HUDEP-2 (cell line): ENCODE measurements around the gene TRAF3.
"Not testable (repeated sequence)": the region's sequence is repeated elsewhere in the genome, so short reads cannot be mapped to it uniquely, and the experiment has no call there.

Experiments
- DNase-seq, 76 experiments: peaks; one replicate each; lab custom pipeline; 2025; ENCODE audit not compliant: unreplicated experiment in 76 of 76; lab: John Stamatoyannopoulos, UW

TRAF3 gene

GRCh38 chr14:102826751-102827675 is 49.8 kb downstream of the TRAF3 start:
- DNase-seq, result no peak

GRCh38 chr14:102827716-102828115 is 50.5 kb downstream of the TRAF3 start:
- DNase-seq, result no peak

GRCh38 chr14:102828151-102828550 is 50.9 kb downstream of the TRAF3 start:
- peak in 65 of 76 experiments; percentile 7 to 83 (median 49) for DNase-seq

- DNase-seq, result no peak
Measured at GRCh38 chr14:102829016-102829548, 51.8 kb downstream of the TRAF3 start.

- DNase-seq, result no peak
Measured at GRCh38 chr14:102830474-102831045, 53.3 kb downstream of the TRAF3 start.

- no peak for DNase-seq
Measured at GRCh38 chr14:102831163-102831804, 54.0 kb downstream of the TRAF3 start.

- DNase-seq, result no peak
Measured at GRCh38 chr14:102833341-102833740, 56.1 kb downstream of the TRAF3 start.

GRCh38 chr14:102833991-102834390 is 56.7 kb downstream of the TRAF3 start:
- no peak for DNase-seq

GRCh38 chr14:102835959-102836358 is 58.7 kb downstream of the TRAF3 start:
- no peak for DNase-seq

GRCh38 chr14:102837120-102837519 is 59.9 kb downstream of the TRAF3 start:
- DNase-seq, result not testable (repeated sequence)

GRCh38 chr14:102838501-102838900 is 61.3 kb downstream of the TRAF3 start:
- no peak for DNase-seq

- DNase-seq, result no peak
Measured at GRCh38 chr14:102840115-102840514, 62.9 kb downstream of the TRAF3 start.

GRCh38 chr14:102840771-102841528 is 63.7 kb downstream of the TRAF3 start:
- DNase-seq, result no peak

GRCh38 chr14:102848830-102849525 is 71.7 kb downstream of the TRAF3 start:
- peak in 1 of 76 experiments; percentile 9 for DNase-seq

- DNase-seq, result peak in 7 of 76 experiments; percentile 2 to 12 (median 9)
Measured at GRCh38 chr14:102849526-102850379, 72.5 kb downstream of the TRAF3 start.

- no peak for DNase-seq
Measured at GRCh38 chr14:102853648-102854047, 76.4 kb downstream of the TRAF3 start.

- DNase-seq, result no peak
Measured at GRCh38 chr14:102854091-102854703, 76.9 kb downstream of the TRAF3 start.

- DNase-seq, result no peak
Measured at GRCh38 chr14:102856179-102856578, 78.9 kb downstream of the TRAF3 start.

- no peak for DNase-seq
Measured at GRCh38 chr14:102857444-102857843, 80.2 kb downstream of the TRAF3 start.
